GM21423 (cell line): ENCODE measurements around the gene ANKRD55.
"Not testable (repeated sequence)": the region's sequence is repeated elsewhere in the genome, so short reads cannot be mapped to it uniquely, and the experiment has no call there.

ENCODE experiments used
- ATAC-seq: cut with Tn5 transposase; IDR thresholded peaks from one replicate; pipeline ENCODE4 v1.9.1; 2021; ENCODE audit warnings: mild to moderate bottlenecking, moderate library complexity; ENCODE audit not compliant: unreplicated experiment

The ANKRD55 gene

DNA sequence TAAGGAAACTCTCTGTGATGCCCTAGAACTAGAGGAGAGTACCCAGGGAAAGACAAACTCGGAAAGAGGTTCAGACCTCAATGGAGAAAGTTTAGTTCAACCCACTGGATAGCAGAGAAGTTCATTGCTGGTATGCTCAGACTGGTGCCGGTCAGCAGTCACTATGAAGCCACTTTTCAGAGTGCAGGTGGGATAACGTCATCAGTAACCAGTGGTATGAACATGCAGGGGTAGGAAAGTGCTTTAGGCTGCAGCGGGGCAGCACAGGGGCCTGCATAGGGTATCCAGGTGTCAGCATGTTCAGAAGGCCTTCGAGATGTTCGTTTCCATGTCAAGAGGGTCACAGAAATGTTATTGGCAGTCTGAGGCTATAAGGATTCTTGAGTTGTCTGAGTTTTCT is 20.8 kb upstream of the ANKRD55 start:
- no peak for ATAC-seq

DNA sequence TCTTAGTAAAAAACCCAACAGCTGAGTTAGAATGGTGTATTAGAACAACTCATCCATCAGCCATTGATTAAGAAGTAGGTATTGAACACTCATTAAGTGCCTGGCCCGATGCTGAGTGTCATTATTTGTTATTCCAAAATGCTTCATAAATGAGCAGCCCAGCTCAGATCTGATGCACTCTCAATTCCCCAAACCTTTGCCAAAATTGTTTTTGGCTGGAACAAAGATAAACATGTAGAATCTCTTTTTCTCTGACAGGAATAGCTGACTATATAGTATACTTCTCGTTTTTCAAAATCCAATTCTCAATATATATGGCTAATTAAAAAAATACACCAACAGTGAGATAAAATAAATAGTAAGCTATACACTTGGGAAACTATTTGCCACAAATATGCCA is 20.0 kb upstream of the ANKRD55 start:
- no peak for ATAC-seq

DNA sequence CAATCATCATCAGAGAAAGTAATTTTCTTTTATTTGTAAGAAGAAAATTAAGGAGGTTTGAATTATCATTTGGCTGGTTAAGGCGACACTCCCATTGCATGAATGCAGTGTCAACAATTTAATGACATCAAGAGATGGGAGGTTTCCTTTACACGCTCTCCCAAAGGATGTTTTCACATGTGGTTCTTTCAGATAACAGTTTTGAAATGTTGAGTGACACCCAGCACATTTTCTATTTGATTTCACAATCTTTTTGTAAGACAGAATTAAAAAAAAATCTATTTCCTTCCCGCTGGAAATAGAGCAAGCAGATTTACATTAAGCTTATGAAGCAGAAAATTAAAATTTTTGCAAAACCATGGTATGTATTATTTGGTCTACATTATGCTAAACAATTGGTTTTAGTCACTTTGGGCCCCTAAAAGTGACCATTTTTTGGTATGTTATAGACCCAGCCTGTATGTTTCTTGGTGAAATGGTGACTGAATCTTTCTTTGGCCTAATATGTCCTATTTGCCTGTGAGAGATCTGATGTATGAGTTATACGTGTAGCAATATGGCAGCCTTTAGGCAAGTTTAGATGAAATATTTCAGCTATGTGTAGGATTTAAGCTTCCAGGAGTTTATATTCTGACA is 18.9 kb upstream of the ANKRD55 start:
- ATAC-seq, result no peak

GRCh38 chr5:56251440-56251839 is 18.3 kb upstream of the ANKRD55 start:
- ATAC-seq, result no peak

DNA sequence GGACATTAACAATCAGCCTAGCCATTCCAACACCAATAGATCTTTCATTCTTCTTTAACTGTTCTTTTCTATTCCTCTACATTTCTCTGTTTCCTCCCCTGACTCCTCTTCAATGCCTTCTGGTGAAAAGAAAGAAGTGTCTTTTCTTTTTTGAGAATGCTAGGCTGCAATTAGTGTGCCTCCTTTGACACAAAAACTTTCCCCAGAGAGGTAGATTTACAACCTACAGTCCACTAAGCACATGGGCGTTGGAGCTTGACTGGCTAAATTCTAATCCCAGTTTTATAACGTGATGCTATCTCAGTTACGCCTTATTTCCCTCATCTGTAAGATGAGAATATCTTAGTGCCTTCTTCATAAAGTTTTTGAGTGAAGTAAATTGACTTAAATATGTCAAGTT is 16.9 kb upstream of the ANKRD55 start:
- no peak for ATAC-seq

GRCh38 chr5:56249085-56249484 is 16.0 kb upstream of the ANKRD55 start:
- ATAC-seq, result not testable (repeated sequence)

- ATAC-seq, result no peak
Observed at GRCh38 chr5:56247592-56247991, 14.5 kb upstream of the ANKRD55 start.

DNA sequence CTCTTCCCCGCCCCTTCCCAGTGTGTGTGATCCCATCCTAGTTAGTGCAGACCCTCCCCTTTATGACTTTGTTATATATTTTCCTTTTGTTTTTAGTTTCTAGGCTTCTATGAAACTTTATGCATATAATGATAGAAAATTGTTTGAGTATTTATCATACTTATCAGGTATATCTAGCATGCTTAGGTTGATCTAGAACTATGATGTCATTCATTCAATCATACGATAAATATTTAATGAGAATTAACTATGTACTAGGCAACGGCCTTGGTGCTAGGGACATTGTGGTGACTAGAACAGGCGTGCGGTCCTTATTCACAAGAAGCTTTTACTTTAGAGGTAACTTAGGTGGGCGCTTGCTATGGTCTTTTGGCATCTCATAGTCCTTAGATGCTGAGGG is 13.6 kb upstream of the ANKRD55 start:
- no peak for ATAC-seq

GRCh38 chr5:56245481-56245880 is 12.4 kb upstream of the ANKRD55 start:
- no peak for ATAC-seq

DNA sequence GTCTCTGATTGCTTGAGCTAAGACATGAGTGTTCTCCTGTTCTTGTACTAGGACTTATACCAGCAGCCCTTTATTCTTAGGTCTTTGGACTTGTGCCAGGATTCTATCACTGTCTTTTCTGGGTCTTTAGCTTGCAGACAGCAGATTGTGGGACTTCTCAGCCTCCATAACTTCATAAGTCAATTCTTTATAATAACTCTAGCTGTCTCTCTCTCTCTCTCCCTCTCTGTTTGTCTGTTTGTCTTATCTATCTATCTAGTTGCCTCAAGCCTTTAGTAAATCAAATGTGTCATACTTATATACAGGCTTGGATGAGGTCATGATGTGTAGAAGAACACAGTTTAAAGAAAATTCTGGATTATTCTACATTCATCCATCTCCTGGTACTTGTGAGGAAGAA is 11.5 kb upstream of the ANKRD55 start:
- no peak for ATAC-seq

DNA sequence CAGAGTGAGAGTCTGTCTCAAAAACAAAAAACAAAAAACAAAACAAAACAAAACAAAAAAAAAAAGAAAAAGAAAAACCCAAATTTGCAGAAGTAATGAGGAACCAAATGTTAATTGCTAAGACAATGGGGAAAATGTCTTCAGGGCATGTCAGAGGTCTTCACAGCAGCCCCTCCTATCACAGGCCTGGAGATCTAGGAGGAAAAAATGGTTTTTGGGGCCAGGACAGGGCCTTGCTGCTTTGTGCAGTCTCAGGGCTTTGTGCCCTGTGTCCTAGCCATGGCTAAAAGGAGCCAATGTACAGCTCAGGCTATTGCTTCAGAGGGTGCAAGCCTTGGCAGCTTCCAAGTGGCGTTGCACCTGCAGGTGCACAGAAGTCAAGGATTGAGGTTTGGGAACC is 9.1 kb upstream of the ANKRD55 start:
- ATAC-seq, result not testable (repeated sequence)

DNA sequence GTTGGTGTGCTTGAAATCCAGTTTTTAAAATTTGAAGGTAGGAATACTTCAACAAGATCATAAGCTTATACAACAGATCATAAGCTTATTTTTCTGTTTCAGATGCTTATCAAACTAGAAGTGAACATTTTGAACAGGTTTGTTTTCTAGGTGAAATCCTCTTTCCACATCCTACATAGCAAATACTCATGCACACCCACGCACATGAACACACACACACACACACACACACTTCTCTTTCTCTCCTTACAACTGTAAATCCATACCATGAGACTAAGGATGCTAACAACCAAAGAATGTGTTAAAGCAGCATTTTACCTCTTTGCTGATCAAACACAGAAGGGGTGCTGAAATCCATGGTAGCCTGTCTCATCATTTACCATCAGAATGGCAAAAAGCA is 592 bp downstream of the ANKRD55 start:
- ATAC-seq, result no peak

- ATAC-seq, result no peak
Observed at GRCh38 chr5:56230576-56230975, 2.6 kb downstream of the ANKRD55 start.

DNA sequence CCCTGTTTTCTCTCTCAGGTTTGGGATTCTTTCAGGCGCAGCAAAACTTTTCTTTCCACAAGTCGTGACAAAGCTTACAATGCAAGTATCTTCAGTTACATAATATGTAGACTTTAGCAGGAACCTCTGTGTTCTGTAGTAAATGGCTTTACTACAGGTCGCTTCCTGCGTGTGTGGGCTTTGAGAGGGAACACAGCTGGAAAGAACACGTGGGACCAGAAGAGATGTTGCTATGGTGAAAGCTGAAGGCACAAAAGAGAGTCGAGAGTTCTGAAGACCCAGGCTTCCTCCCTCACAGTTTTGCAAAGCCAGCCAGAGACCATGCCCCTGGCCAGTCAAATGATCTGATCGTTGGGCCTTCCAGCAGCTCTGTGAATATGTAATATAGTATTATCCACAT is 4.0 kb downstream of the ANKRD55 start:
- ATAC-seq, result no peak

DNA sequence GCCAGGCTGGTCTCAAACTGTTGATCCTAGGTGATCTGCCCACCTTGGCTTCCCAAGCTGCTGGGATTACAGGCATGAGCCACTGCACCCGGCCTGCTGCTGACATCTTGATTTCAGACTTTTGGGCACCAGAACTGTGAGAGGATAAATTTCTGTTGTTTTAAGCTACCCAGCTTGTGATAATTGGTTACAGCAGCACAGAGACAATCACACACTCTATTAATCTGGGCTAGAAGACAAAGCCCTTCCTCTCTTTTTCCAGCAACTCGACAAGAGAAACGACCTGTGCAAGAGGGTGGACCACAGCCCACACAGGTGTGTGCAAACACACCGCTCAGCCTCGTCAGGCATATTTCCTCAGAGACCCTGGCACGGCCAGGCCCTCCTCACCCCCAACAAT is 4.5 kb downstream of the ANKRD55 start:
- ATAC-seq, result no peak

DNA sequence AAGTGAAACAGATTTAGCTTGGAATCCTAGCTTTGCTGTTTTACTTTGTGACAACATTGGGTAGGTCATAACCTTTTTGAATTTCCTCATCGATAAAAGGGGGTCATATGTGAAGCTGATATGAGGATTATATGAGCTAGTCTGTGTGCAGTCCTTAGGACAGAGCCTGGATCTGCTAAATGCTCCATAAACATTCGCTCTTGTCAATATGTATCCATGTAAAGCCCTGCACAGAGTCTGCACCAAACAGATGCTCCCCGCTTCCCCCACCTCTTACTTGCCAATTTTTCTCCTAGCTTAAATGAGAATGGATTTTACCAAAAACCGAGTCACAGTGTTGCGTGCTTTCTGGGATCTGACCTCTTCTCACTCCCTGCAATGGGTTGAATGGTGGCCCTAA is 5.4 kb downstream of the ANKRD55 start:
- ATAC-seq, result no peak

DNA sequence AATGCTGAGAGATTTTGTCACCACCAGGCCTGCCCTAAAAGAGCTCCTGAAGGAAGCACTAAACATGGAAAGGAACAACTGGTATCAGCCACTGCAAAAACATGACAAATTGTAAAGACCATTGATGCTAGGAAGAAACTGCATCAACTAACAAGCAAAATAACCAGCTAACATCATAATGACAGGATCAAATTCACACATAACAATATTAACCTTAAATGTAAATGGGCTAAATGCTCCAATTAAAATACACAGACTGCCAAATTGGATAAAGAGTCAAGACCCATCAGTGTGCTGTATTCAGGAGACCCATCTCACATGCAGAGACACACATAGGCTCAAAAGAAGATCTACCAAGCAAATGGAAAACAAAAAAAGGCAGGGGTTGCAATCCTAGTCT is 9.8 kb downstream of the ANKRD55 start:
- ATAC-seq, result not testable (repeated sequence)

DNA sequence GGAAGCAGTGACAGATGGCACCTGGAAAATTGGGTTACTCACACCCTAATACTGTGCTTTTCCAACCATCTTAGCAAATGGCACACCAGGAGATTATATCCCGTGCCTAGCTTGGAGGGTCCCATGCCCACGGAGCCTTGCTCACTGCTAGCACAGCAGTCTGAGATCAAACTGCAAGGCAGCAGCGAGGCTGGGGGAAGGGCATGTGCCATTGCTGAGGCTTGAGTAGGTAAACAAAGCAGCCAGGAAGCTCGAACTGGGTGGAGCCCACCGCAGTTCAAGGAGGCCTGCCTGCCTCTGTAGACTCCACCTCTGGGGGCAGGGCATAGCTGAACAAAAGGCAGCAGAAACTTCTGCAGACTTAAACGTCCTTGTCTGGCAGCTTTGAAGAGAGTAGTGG is 11.5 kb downstream of the ANKRD55 start:
- ATAC-seq, result not testable (repeated sequence)

DNA sequence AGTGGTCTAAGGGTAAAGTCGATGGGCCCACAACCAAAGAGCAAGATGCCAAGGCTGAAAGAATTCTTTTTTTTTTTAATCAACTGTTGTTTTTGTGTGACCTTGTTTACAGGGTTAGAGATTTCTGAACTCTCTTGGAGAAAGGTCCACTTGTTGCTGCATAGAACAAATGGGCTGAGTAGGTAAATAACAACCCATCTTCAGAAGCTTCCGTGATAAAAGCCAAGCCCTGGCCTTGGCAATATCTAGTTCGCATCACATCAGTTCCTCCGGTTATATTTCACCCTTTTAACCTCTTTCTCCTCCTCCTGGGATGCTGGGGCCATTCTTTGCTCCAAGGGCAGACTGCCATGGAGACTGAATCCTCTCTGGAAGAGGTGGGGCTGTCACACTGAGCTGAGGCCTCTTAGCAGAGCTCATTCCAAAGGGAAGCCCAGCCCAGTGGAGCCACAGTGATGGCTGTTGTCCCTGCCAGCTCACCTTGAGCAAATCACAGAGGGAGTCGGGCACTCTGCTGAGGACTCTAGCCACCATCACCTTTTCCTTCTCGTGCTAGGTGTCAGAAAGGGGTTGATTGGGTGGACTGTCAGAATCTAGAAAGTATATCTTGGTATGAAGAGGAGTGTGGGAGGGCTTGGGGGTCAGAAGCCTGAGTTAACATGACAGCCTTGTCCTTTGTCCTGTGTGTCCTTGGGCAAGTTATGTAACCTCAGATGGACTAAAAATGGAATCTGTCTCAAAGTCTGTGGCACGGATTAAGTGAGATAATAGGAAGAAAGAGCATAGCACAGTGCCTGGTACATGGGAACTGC is 17.9 kb downstream of the ANKRD55 start:
- ATAC-seq, result no peak

DNA sequence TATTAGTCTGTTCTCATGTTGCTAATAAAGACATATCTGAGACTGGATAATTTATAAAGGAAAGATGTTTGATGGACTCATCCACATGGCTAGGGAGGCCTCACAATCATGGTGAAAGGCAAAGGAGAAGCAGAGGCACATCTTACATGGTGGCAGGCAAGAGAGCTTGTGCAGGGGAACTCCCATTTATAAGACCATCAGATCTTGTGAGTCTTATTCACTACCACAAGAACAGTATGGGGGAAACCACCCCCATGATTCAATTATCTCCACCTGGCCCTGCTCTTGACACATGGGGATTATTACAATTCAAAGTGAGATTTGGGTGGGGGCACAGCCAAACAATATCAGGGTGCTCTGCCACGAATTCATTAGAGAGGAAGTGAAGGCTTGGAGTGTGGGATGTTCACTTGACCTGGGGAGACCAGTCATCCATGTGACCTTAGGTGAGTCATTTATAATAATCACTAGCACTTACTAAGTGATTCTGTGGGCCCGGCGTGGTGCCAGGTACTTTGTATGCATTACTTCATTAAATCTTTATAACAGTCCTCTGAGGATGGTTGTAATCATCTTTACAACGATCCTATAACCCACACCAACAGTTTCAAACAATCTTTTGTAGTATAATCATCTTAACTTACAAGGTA is 19.1 kb downstream of the ANKRD55 start:
- ATAC-seq, result not testable (repeated sequence)

- ATAC-seq, result no peak
Observed at GRCh38 chr5:56212130-56212879, 20.8 kb downstream of the ANKRD55 start.
